Ishikawa (cell line): Measurements from ENCODE around the gene MYLK.

Experiments
- CEBPB ChIP-seq: IDR thresholded peaks from 2 replicates; pipeline ENCODE4 v1.6.1; 2012
- CREB1 ChIP-seq: IDR thresholded peaks from 2 replicates; pipeline ENCODE4 v1.6.1; 2012; ENCODE audit warnings: low read depth
- EGR1 ChIP-seq: IDR thresholded peaks from 2 replicates; pipeline ENCODE4 v1.6.1; 2012
- EP300 ChIP-seq: IDR thresholded peaks from 2 replicates; pipeline ENCODE4 v1.6.1; 2012; ENCODE audit warnings: borderline replicate concordance
- FOXM1 ChIP-seq: IDR thresholded peaks from 2 replicates; pipeline ENCODE4 v1.6.1; 2012; ENCODE audit warnings: low read depth, borderline replicate concordance
- MAX ChIP-seq: IDR thresholded peaks from 2 replicates; pipeline ENCODE4 v1.6.1; 2012
- NFIC ChIP-seq: IDR thresholded peaks from 2 replicates; pipeline ENCODE4 v1.6.1; 2012
- RAD21 ChIP-seq: IDR thresholded peaks from 2 replicates; pipeline ENCODE4 v1.6.1; 2012; ENCODE audit warnings: low read depth
- REST ChIP-seq: IDR thresholded peaks from 2 replicates; pipeline ENCODE4 v1.6.1; 2012; ENCODE audit warnings: low read depth, mild to moderate bottlenecking
- TAF1 ChIP-seq: IDR thresholded peaks from 2 replicates; pipeline ENCODE4 v1.6.1; 2012; ENCODE audit warnings: low read depth, mild to moderate bottlenecking
- TCF12 ChIP-seq: IDR thresholded peaks from 2 replicates; pipeline ENCODE4 v1.6.1; 2012; ENCODE audit warnings: low read depth
- TEAD4 ChIP-seq: IDR thresholded peaks from 2 replicates; pipeline ENCODE4 v1.6.1; 2012
- USF1 ChIP-seq: IDR thresholded peaks from 2 replicates; pipeline ENCODE4 v1.6.1; 2012
- YY1 ChIP-seq: IDR thresholded peaks from 2 replicates; pipeline ENCODE4 v1.6.1; 2012; ENCODE audit warnings: low read depth
- ZBTB7A ChIP-seq: IDR thresholded peaks from 2 replicates; pipeline ENCODE4 v1.6.1; 2012; ENCODE audit warnings: low read depth

Gene MYLK

GRCh38 chr3:123753286-123753685 is 130.8 kb downstream of the MYLK start:
- TF ChIP-seq TAF1 (no peak), CEBPB (no peak), FOXM1 (no peak), TCF12 (no peak)

GRCh38 chr3:123752228-123752627 is 131.9 kb downstream of the MYLK start:
- no peak for TF ChIP-seq YY1
- no peak for TF ChIP-seq TEAD4
- TF ChIP-seq MAX = no peak
- TF ChIP-seq USF1 = no peak
- TF ChIP-seq EGR1 = no peak
- no peak for TF ChIP-seq CREB1
- TF ChIP-seq RAD21 = no peak

GRCh38 chr3:123751433-123751832 is 132.7 kb downstream of the MYLK start:
- TF ChIP-seq TEAD4 = no peak

GRCh38 chr3:123750659-123751420 is 133.3 kb downstream of the MYLK start:
- TF ChIP-seq TCF12 = 0 out of 2 replicates have a peak, but pooled peaks have one; percentile 20
- peak; percentile 85 for TF ChIP-seq TEAD4
- TF ChIP-seq CEBPB = no peak
- 0 out of 2 replicates have a peak, but pooled peaks have one; percentile 43 for TF ChIP-seq YY1

GRCh38 chr3:123750209-123750608 is 133.9 kb downstream of the MYLK start:
- TF ChIP-seq EGR1 = no peak
- TF ChIP-seq TAF1 = no peak
- no peak for TF ChIP-seq RAD21
- no peak for TF ChIP-seq YY1
- TF ChIP-seq CEBPB = no peak
- no peak for TF ChIP-seq TEAD4
- no peak for TF ChIP-seq REST
- no peak for TF ChIP-seq NFIC
- no peak for TF ChIP-seq FOXM1
- no peak for TF ChIP-seq TCF12
- no peak for TF ChIP-seq EP300
- TF ChIP-seq MAX = no peak
- TF ChIP-seq USF1 = no peak
- TF ChIP-seq ZBTB7A = no peak
- no peak for TF ChIP-seq CREB1

- TF ChIP-seq TCF12 (no peak), ZBTB7A (no peak), RAD21 (no peak), REST (no peak), USF1 (no peak), MAX (no peak), CEBPB (no peak), NFIC (no peak), TEAD4 (no peak), TAF1 (no peak), EP300 (no peak), CREB1 (no peak), FOXM1 (no peak), YY1 (no peak)
Measured at GRCh38 chr3:123749711-123750110, 134.4 kb downstream of the MYLK start.
